Activated CD8-positive, alpha-beta T cell treated with anti-CD3 and anti-CD28 coated beads for 36 hours (primary cell): ENCODE measurements around the gene WNT4. TPM values are rescaled to one million over a fixed set of nuclear protein-coding genes. Genes with fewer than 3 reads are reported as not detected.
A peak's percentile ranks its signal among the peaks of the same experiment; 100 is the strongest.

Experiments used
- ATAC-seq: fragments of 200-7000 bp; cut with Tn5 transposase; one replicate; pipeline ENCODE4 v1.10.0; 2021; ENCODE audit warnings: mild to moderate bottlenecking, moderate library complexity
- CTCF ChIA-PET: fragments of 350-600 bp; sonication (Branson Sonifier 250); formaldehyde crosslinking; loops from one replicate; lab custom pipeline; 2021; ENCODE audit warnings: antibody characterized with exemption; lab: Charles Lee
- POLR2A ChIA-PET: fragments of 350-600 bp; sonication (Branson Sonifier 250); formaldehyde crosslinking; loops from one replicate; lab custom pipeline; 2021; ENCODE audit warnings: antibody characterized with exemption; lab: Charles Lee
- DNase-seq: peaks from one replicate; pipeline ENCODE4 v3.0.0-alpha.2; 2020
- H3K27ac Mint-ChIP-seq: one replicate; pipeline ENCODE4 v1.8.0; 2021; ENCODE audit warnings: mild to moderate bottlenecking, mixed read lengths
- H3K27me3 Mint-ChIP-seq: one replicate; pipeline ENCODE4 v1.8.0; 2021; ENCODE audit warnings: mixed read lengths
- H3K36me3 Mint-ChIP-seq: one replicate; pipeline ENCODE4 v1.8.0; 2021; ENCODE audit warnings: low read depth, mixed read lengths
- H3K4me1 Mint-ChIP-seq: one replicate; pipeline ENCODE4 v1.8.0; 2021; ENCODE audit warnings: low read depth, mixed read lengths
- H3K4me3 Mint-ChIP-seq: one replicate; pipeline ENCODE4 v1.8.0; 2021; ENCODE audit warnings: mild to moderate bottlenecking, moderate library complexity, mixed read lengths
- H3K9me3 Mint-ChIP-seq: one replicate; pipeline ENCODE4 v1.8.0; 2021; ENCODE audit warnings: mixed read lengths
- intact Hi-C: fragments of 100-400 bp; cut with micrococcal nuclease; formaldehyde crosslinking; loops from one replicate; pipeline ENCODE4 v1.10.0; 2022
- total RNA-seq, 2 experiments: library from RNA; stranded (reverse); gene quantifications; one replicate each; pipeline ENCODE4 v1.2.3, GENCODE V29; 2021
- TF ChIP-seq, protein P1 (sequence below): fragments of 200-600 bp; IDR thresholded peaks from one replicate; pipeline ENCODE4 v1.8.0; 2022; ENCODE audit warnings: antibody characterized with exemption, mild to moderate bottlenecking

WNT4 gene
- total RNA-seq, 2 experiments from 2014 or later = not detected

DNA sequence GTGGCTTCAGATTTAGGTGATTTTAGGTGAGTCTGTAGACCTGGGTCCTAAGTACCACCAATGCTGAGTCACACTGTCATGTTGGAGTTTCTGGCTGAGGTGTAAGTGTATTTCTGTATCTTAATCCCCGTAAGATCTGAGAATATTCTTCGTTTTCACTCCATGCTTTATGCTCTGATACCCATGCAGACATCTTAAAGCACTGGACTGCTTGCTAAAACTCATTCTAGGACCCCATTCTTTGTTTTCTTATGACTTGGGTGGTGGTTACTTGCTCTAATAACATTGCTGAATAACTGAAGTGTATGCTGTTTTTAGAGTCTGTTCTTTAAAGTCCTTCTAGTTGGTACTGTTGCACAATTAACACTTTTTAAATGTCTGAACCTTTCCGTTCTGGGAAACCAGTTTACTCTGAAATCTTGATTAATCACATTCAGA is 53.7 kb downstream of the WNT4 start:
- H3K4me1 Mint-ChIP-seq = peaks cover 87% of the 10 kb centered on the region
- H3K9me3 Mint-ChIP-seq = no peaks in the 10 kb centered on the region
- peak; percentile 31 for ATAC-seq
- H3K27me3 Mint-ChIP-seq = no peaks in the 10 kb centered on the region
- TF ChIP-seq, protein P1, sequence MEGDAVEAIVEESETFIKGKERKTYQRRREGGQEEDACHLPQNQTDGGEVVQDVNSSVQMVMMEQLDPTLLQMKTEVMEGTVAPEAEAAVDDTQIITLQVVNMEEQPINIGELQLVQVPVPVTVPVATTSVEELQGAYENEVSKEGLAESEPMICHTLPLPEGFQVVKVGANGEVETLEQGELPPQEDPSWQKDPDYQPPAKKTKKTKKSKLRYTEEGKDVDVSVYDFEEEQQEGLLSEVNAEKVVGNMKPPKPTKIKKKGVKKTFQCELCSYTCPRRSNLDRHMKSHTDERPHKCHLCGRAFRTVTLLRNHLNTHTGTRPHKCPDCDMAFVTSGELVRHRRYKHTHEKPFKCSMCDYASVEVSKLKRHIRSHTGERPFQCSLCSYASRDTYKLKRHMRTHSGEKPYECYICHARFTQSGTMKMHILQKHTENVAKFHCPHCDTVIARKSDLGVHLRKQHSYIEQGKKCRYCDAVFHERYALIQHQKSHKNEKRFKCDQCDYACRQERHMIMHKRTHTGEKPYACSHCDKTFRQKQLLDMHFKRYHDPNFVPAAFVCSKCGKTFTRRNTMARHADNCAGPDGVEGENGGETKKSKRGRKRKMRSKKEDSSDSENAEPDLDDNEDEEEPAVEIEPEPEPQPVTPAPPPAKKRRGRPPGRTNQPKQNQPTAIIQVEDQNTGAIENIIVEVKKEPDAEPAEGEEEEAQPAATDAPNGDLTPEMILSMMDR = no peak
- H3K4me3 Mint-ChIP-seq = peak overlapping the region; percentile 58
- intact Hi-C loops = loop anchor here (2.0 kb wide), 1 partner anchor 64 kb away; no protein-coding TSS in a partner anchor
- DNase-seq = peak; percentile 34
- peak overlapping the region; percentile 81 for H3K27ac Mint-ChIP-seq
- POLR2A ChIA-PET = interaction anchor here (1.0 to 3.0 kb wide), 3 partner anchors 17 to 64 kb away, joined by 3 to 14 read pairs (median 5); no protein-coding TSS in a partner anchor
- CTCF ChIA-PET = interaction anchor here (0.8 to 2.0 kb wide), 2 partner anchors 64 to 66 kb away, joined by 3 to 9 read pairs; no protein-coding TSS in a partner anchor
- peaks cover 68% of the 10 kb centered on the region for H3K36me3 Mint-ChIP-seq

DNA sequence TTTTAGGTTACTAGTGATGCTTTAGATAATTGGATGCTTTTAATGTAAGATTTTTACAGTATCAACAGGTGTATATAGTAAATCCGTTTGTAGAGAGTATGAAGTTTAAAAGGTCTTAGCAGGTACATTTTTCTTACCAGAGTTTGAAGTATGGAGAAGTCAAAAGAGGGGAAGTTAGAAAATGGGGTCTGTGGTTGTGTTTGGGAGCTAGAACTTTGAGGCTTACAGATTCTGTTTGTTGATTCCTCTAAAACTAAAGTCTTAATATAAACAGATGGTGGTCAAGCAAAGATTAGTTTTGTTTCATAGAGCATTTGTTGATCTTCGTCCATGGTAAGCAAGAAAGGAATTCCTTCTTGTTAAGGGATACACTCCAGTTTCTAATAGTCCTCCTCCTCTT is 54.6 kb downstream of the WNT4 start:
- Mint-ChIP-seq H3K27ac (peak overlapping the region; percentile 81), H3K36me3 (peaks cover 69% of the 10 kb centered on the region), H3K4me1 (peaks cover 93% of the 10 kb centered on the region), H3K4me3 (no peak overlapping the region), H3K27me3 (no peaks in the 10 kb centered on the region), H3K9me3 (no peaks in the 10 kb centered on the region)
- intact Hi-C loops = loop anchor here (2.0 kb wide), 1 partner anchor 64 kb away; no protein-coding TSS in a partner anchor
- TF ChIP-seq, protein P1 = no peak
- DNase-seq = no peak
- ATAC-seq = no peak
- ChIA-PET POLR2A (interaction anchor here (3.0 kb wide), 1 partner anchor 64 kb away, joined by 14 read pairs; no protein-coding TSS in a partner anchor), CTCF (interaction anchor here (0.8 kb wide), 1 partner anchor 63 kb away, joined by 3 read pairs; no protein-coding TSS in a partner anchor)

GRCh38 chr1:22080191-22080590 is 62.7 kb downstream of the WNT4 start:
- ATAC-seq (no peak), DNase-seq (no peak)
- Mint-ChIP-seq H3K9me3 (no peaks in the 10 kb centered on the region), H3K4me1 (peaks cover 81% of the 10 kb centered on the region), H3K4me3 (no peak overlapping the region), H3K36me3 (peaks cover 67% of the 10 kb centered on the region), H3K27ac (peak overlapping the region; percentile 24), H3K27me3 (no peaks in the 10 kb centered on the region)
- TF ChIP-seq, protein P1 = no peak
- CTCF ChIA-PET = interaction anchor here (1.4 to 2.5 kb wide), 3 partner anchors 8 to 58 kb away, joined by 4 to 10 read pairs (median 8); no protein-coding TSS in a partner anchor
- intact Hi-C loops = no loop called here
- POLR2A ChIA-PET = interaction anchor here (1.0 to 1.7 kb wide), 3 partner anchors 14 to 55 kb away, joined by 4 to 5 read pairs (median 4); no protein-coding TSS in a partner anchor

DNA sequence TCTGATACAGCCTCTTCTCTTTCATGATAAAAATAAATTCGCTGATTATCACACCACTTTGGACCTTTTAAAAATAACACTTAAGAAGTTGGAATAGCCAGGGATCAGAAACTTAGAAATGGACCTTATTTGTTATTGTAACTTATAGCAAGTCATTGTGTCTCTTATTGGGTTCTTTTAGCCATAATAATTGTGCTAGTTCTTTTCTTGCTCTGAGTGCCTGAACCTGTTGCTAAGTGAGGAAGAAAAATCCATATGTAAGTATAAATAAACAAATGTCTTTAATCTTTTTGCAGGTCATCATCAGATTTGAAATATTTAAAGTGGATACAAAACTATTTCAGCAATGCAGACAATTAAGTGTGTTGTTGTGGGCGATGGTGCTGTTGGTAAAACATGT is 64.8 kb downstream of the WNT4 start:
- Mint-ChIP-seq H3K4me3 (no peak overlapping the region), H3K27ac (peak overlapping the region; percentile 31), H3K4me1 (peaks cover 80% of the 10 kb centered on the region), H3K36me3 (peaks cover 62% of the 10 kb centered on the region), H3K9me3 (no peaks in the 10 kb centered on the region), H3K27me3 (no peaks in the 10 kb centered on the region)
- TF ChIP-seq, protein P1 = no peak
- DNase-seq (no peak), ATAC-seq (no peak)
- POLR2A ChIA-PET = interaction anchor here (0.9 kb wide), 1 partner anchor 19 kb away, joined by 3 read pairs; no protein-coding TSS in a partner anchor
- CTCF ChIA-PET = no interaction called here
- intact Hi-C loops = no loop called here

DNA sequence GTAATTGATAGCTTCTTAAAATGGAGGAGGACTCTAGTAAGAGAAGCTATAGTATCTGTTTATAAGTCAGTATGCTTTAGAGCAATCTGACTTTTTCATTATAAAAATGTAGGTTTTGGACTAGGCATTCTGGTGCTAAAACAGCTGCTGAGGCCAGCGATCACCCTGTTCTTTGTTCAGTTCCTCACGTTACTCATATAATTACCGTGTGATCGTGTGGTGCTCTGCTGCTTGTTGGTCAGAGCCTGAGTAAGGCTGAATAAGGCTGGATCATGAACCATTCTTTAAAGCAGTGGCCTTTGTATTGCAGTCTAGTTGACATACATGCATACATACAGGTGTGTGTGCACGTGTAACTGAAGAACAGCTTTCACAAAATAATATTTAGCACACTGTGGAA is 65.2 kb downstream of the WNT4 start:
- peak; percentile 69 for ATAC-seq
- peak overlapping the region; percentile 31 for H3K27ac Mint-ChIP-seq
- intact Hi-C loops = no loop called here
- no peaks in the 10 kb centered on the region for H3K9me3 Mint-ChIP-seq
- peak; percentile 21 for DNase-seq
- POLR2A ChIA-PET = interaction anchor here (0.9 kb wide), 1 partner anchor 19 kb away, joined by 3 read pairs; no protein-coding TSS in a partner anchor
- peaks cover 84% of the 10 kb centered on the region for H3K4me1 Mint-ChIP-seq
- H3K4me3 Mint-ChIP-seq = no peak overlapping the region
- TF ChIP-seq, protein P1 = no peak
- H3K36me3 Mint-ChIP-seq = peaks cover 64% of the 10 kb centered on the region
- no peaks in the 10 kb centered on the region for H3K27me3 Mint-ChIP-seq
- CTCF ChIA-PET = no interaction called here
